Liver (tissue), 3 donors: Measurements from ENCODE around the gene MARCHF3.

Experiments
- ATF3 ChIP-seq: IDR thresholded peaks from 2 replicates; pipeline ENCODE4 v1.6.1; 2016; ENCODE audit warnings: antibody characterized with exemption
- CTCF ChIP-seq: fragments of 150-350 bp; IDR thresholded peaks from 2 replicates; pipeline ENCODE4 v1.5.1; 2017; ENCODE audit warnings: improper control_type of control experiment, low read depth, low read length; ENCODE audit not compliant: missing input control
- EGR1 ChIP-seq, 2 donors: IDR thresholded peaks; 2 replicates each; pipeline ENCODE4 v1.6.1; 2016 to 2018; ENCODE audit warnings: antibody characterized with exemption in 2 of 2, low read depth in 2 of 2
- FOXA1 ChIP-seq: IDR thresholded peaks from 2 replicates; pipeline ENCODE4 v1.6.1; 2016; ENCODE audit warnings: antibody characterized with exemption
- HNF4A ChIP-seq, 2 donors: conservative IDR thresholded peaks; 2 replicates each; pipeline ENCODE4 v1.6.1; 2016; ENCODE audit warnings: antibody characterized with exemption in 2 of 2, mild to moderate bottlenecking in 2 of 2
- JUND ChIP-seq, 2 donors: IDR thresholded peaks; 2 replicates each; pipeline ENCODE4 v1.6.1; 2016; ENCODE audit warnings: antibody characterized with exemption in 2 of 2
- MAX ChIP-seq: IDR thresholded peaks from 2 replicates; pipeline ENCODE4 v1.6.1; 2016; ENCODE audit warnings: antibody characterized with exemption
- RAD21 ChIP-seq, 2 donors: IDR thresholded peaks; 2 replicates each; pipeline ENCODE4 v1.6.1; 2016; ENCODE audit warnings: antibody characterized with exemption in 2 of 2, mild to moderate bottlenecking in 2 of 2
- REST ChIP-seq: IDR thresholded peaks from 2 replicates; pipeline ENCODE4 v1.6.1; 2016; ENCODE audit warnings: antibody characterized with exemption, mild to moderate bottlenecking
- TAF1 ChIP-seq: conservative IDR thresholded peaks from 2 replicates; pipeline ENCODE4 v1.6.1; 2016; ENCODE audit warnings: antibody characterized with exemption, mild to moderate bottlenecking
- YY1 ChIP-seq: IDR thresholded peaks from 2 replicates; pipeline ENCODE4 v1.6.1; 2016; ENCODE audit warnings: antibody characterized with exemption, mild to moderate bottlenecking
- ZBTB33 ChIP-seq: IDR thresholded peaks from 2 replicates; pipeline ENCODE4 v1.6.1; 2016; ENCODE audit warnings: antibody characterized with exemption
- donor health status: healthy.
- donor health status: healthy.

- TF ChIP-seq CTCF (no peak), REST (no peak), MAX (no peak), ZBTB33 (no peak), ATF3 (no peak), YY1 (no peak), RAD21 (IDR thresholded peaks at IDR 0.05) (no peak), FOXA1 (no peak), TAF1 (no peak), JUND (IDR thresholded peaks at IDR 0.05) (no peak), EGR1 (IDR thresholded peaks at IDR 0.05; ENCODE audit: low read depth in 2 of 2) (no peak), HNF4A (conservative IDR thresholded peaks at IDR 0.05) (no peak)
Observed at GRCh38 chr5:127031147-127031862, 947 bp upstream of the MARCHF3 start.
